HK-2 (cell line): ENCODE results near the gene MAP7.
"Not testable (repeated sequence)": the region's sequence is repeated elsewhere in the genome, so short reads cannot be mapped to it uniquely, and the experiment has no call there.

ENCODE experiments used
- DNase-seq: peaks from one replicate; pipeline ENCODE4 v3.0.0-alpha.2; 2018; ENCODE audit not compliant: unreplicated experiment

The MAP7 gene

GRCh38 chr6:136470044-136470443 is 80.2 kb downstream of the MAP7 start:
- no peak for DNase-seq

GRCh38 chr6:136469154-136469553 is 81.1 kb downstream of the MAP7 start:
- no peak for DNase-seq

- no peak for DNase-seq
Measured at GRCh38 chr6:136468711-136469110, 81.5 kb downstream of the MAP7 start.

DNA sequence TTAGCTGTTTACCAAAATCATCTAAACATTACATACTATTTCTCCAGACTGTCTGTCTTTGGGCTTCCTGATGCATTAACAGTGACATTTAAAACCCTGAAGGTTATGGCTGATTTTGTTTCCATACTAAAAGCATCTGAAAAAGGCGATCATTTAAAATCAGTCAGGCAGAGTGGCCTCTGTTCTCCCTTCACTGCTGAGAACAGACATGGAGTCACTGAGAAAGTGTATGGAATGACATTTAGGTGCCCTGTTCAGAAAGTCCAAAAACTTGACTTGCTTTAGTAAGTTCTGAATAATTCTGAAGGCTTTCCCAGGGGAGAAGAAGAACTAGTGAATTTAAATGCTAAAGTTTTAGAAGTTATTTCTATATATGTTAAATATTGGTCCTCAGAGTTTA is 83.0 kb downstream of the MAP7 start:
- DNase-seq: no peak

DNA sequence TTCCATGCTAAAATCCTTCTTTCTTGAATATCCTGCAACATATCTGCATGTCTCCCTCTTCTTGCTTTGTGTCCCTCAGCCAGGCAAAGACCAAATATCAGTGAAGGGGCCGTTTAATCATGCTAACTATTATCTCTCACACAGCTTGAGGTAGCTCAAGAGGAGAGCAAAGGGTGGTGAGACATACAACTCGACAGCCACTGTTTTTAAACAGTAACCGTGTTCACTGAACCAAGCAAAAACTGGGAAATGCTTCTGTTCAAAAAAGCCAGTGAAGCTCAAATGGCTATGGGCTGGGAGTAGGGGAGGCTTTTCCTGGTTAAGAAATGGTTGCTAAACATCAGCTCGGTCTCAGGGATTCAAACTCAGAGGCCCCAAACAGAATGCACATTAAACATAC is 83.4 kb downstream of the MAP7 start:
- DNase-seq: peak; percentile 26

GRCh38 chr6:136465766-136466303 is 84.4 kb downstream of the MAP7 start:
- DNase-seq: no peak

GRCh38 chr6:136464874-136465273 is 85.3 kb downstream of the MAP7 start:
- DNase-seq: no peak

DNA sequence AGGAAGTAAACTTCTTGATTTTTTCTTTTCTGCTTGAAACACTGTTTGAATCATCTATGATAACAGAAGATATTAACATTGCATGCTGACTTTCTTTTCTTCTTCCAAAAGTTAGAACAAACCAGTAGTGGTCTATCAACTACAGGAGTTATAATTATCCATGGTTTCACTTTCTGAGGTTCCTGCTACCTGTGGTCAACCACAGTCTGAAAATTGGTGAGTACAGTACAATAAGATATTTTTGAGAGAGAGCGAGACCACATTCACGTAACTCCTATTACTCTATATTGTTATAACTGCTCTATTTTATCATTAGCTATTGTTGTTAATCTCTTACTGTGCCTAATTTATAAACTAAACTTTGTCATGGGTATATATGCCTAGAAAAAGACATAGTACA is 86.1 kb downstream of the MAP7 start:
- no peak for DNase-seq

DNA sequence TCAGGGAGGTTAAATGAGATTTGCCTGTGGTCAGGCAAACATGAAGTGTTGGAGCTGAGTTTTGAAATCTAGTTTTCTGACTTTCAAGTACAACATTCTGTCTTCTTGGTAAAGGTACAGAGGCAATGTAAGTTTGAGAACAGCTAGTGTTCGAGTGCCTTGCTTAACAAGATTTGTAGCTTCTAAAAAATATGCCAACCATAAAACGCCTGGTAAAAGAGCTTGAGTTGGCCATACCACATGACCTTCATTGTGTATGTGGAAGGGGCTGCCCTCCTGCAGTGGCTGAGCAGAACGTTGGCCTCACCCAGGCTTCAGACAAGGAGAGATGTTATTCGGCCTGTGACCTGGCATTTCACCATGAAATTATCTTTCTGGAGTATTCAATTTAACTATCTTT is 86.5 kb downstream of the MAP7 start:
- DNase-seq: no peak

DNA sequence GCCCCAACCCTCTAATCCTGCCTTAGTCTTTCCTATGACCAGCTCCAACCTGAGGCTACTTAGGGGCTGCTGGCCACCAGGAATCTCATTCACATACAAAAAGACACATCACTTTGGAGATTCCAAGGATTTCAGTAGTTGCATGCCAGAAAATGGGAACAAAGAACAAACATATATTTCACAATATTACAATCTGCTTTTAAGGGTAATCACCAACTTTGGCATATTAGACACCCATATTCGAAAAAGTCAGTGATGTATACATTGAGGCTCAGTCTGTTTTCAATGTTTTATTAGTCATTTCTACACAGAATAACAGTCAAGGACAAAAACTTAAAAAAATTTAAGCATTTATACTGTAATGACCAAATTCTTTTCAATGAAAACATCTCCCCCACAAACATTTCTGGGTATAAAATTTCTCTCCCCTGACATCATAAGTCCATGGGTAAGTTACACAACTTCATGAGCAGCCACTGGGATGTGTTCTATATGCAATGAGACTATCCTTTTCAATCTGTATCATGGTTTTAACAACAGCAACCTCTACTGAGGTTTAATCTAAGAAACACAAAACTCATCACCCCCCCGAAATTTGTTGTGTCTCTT is 103.5 kb downstream of the MAP7 start:
- no peak for DNase-seq

DNA sequence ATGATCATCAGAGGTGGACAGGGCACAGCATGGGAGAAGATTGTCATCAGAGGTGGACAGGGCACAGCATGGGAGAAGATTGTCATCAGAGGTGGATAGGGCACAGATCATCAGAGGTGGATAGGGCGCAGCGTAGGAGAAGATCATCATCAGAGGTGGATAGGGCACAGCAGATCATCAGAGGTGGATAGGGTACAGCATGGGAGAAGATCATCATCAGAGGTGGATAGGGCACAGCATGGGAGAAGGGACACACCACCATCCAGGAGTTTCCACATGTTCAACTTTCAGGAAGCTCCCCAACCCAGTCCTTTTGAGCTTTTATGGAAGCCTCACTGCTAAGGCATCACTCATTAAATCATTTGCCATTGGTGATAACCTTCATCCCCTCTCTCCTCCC is 104.1 kb downstream of the MAP7 start:
- no peak for DNase-seq

GRCh38 chr6:136445063-136445462 is 105.2 kb downstream of the MAP7 start:
- DNase-seq: no peak

- no peak for DNase-seq
Measured at GRCh38 chr6:136440203-136440602, 110.0 kb downstream of the MAP7 start.

DNA sequence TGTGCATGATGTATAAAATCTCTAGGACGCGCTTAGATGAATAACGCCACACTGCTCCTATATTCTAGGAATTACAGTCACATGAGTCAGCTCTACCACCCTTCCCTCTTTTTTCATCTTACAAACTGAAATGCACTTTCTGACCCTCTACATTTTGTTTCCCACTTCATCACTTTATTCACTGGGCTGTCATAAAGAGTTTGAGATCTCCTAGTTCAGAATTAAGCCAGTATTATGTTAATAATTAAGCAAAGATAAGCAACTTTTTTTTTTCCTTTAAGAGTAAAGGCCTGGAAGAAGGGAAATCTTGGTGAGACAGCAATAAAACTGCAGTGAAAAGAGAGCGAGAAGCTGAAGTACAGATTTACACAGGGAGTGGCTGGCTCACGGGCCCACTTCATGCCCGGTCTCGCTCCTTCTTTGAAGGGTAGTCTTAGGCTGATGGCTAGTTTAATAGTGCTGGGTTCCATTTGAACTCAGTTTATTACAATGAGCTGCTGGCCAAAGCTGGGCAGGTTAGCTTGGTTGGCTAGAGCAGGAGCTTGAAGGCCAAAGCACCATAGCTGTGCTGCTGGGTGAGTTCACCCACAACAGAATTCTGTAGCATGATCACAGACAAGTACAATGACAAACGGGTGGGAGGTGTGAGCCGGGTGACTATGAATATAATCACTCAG is 110.6 kb downstream of the MAP7 start:
- no peak for DNase-seq

GRCh38 chr6:136438441-136438840 is 111.8 kb downstream of the MAP7 start:
- DNase-seq: no peak

DNA sequence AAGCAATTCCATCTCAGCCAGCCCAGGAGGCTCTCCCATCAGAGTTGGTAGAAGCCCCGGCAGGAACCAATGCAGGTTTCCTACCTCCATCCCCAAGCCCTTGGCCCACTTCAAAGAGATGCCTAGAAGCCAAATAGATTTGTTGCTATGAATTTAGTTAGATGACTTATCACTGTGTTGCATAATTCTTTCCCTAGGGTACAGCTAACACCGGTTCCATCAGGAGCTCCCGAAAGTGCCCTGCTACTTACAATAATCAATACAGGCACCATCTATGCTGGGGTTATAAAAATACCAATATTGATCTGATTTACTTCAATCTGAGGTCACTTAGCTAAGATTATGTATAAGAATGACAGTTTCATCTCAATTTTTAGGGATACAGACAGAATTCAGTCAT is 113.0 kb downstream of the MAP7 start:
- DNase-seq: no peak

- no peak for DNase-seq
Measured at GRCh38 chr6:136435101-136435500, 115.1 kb downstream of the MAP7 start.

DNA sequence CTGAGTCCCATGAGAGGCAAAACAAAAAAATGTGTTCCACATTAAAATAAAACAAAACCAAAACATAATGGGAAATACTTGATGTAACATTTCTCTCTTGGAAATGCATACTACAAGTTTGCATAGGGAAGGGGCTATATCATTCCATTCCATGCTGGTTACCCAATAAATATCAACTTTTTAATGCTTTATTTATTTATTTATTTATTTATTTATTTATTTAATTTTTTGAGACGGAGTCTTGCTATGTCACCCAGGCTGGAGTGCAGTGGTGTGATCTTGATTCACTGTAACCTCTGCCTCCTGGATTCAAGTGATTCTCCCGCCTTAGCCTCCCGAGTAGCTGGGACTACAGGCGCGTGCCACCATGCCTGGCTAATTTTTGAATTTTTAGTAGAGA is 118.9 kb downstream of the MAP7 start:
- DNase-seq: not testable (repeated sequence)

DNA sequence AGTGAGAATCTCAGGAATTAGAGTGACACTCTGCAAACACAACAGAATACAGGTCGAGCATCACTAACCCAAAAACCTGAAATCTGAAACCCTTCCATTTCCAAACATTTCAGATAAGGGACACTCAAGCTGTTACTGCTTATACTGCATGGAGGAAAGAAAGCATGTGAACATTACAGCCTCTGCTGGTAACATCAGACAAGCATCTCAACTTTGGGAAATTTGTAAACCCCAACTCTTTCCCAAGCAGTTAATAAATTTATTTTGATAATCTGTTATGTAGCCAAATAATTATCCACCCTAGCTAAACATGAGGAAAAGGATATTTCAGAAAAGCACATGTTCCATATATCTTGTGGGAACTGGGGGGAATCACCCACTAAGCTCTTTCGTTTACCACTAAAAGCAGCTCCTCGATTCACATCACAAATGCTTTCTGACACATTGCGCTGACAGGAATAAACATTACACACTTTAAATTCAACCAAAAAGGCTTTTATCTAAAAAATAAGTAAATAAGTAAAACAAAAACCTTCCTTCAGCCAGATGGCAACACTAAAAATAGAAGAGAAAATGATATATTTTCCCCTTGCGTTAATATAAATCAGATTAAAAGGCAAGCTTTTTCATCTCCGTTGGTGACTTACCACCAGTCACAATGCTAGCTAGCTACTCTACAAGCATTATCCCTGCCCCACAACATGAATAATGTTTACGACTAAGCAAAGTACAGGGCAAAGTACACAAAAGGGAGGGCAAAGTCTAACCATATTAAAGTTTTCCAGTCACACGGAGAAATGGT is 120.8 kb downstream of the MAP7 start:
- DNase-seq: no peak

GRCh38 chr6:136427378-136427717 is 122.9 kb downstream of the MAP7 start:
- DNase-seq: no peak

DNA sequence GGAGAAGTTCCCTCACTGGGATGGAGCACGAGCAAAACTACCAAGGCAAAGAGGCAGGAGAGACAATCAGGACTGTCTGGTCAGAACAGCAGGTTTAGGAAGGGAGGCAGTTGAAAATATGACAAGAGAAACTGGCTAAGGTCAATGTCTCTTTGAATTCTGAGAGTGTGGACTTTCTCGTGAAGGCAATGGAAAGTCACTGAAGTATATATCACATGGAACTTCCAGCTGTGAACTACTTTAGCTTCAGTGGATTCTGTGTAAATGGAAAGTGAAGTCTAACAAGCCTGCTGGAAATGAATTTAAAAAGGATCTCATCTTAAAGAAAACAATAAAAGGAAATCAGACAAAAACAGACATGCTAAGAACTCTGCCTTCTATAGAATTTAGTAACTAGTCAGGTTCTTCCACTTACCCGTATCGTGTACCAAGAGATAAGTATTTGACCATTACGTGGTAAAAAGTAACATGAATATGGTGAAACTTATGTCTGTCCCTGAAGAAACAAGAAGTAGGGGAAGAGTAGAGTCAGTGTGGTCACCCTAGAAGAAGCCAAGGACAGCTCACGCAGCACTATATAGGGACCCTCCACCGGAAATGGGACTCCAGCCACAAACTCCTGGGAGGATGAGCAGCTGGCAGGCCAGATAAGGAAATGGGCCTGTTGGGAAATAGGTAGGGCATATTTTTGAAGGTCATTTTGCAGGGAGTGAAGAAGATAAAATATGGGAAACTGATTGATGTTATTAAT is 123.4 kb downstream of the MAP7 start:
- no peak for DNase-seq

GRCh38 chr6:136425793-136426192 is 124.4 kb downstream of the MAP7 start:
- no peak for DNase-seq
